ENCODE data around the gene SLC35F4.
"Not testable (repeated sequence)": the region's sequence is repeated elsewhere in the genome, so short reads cannot be mapped to it uniquely, and the experiment has no call there.

Gene SLC35F4

DNA sequence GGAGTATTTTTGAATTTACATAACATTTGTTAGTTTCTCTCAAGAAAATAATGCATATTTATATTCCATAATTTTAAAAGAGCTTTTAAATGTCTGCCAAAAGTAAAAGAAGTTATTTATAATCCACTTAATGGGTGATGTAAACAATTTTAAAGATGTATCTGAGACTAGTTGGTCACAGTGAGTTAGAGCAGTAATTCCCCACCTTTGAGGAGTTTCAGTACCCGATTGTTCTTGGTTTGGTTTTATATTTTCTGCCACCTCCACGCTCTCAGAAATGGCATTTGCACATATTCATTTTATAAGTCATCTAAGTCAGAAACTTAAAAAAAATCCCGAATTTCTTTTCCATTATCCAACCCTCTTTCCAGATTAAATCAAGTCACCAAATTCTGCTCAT lies 153.2 kb downstream of the SLC35F4 start:
- no peak for DNase-seq

DNA sequence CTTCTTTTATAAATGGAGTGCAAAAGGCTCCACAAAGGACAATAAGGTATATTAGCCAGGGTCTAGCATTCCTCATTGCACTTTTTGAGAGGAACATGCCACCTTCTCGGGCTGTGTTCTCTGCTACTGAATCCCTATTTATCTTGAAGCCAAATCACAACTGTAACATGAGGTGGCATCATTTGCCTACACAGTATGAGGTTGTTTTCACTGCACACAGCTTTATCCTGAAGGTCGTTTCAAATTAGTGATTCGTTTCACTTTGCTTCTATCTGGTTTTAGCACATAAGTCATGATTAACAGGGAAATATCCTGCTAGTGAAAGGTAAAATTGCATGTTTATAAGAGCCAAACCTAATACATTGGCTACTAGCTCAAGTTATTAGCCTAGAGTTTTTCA lies 153.8 kb downstream of the SLC35F4 start:
- DNase-seq: no peak

DNA sequence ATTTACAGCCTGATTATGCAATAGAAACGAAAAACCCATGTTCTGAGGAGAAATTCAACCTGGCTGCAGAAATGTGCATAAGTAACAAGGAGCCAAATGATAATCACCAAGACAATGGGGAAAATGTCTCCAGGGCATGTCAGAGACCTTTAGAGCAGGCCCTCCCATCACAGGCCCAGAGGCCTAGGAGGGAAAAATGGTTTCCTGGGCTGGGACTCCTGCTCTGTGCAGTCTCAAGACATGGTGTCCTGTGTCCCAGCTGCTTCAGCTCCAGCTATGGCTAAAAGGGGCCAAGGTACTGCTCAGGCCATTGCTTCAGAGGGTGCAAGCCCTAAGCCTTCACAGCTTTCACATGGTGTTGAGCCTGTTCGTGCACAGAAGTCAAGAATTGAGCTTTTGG lies 156.0 kb downstream of the SLC35F4 start:
- DNase-seq: no peak

DNA sequence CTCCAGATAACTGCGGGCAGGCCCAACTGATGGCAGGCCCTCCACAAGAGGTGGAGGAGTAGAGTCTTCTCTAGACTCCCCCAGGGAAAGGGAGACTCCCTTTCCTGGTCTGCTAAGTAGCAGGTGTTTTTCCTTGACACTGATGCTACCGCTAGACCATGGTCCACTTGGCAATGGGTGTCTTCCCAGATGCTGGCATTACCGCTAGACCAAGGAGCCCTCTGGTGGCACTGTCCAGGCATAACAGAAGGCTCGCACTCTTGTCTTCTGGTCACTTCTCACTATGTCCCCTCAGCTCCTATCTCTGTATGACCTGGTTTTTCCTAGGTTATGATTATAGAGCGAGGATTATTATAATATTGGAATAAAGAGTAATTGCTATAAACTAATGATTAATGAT lies 156.8 kb downstream of the SLC35F4 start:
- DNase-seq: not testable (repeated sequence)

DNA sequence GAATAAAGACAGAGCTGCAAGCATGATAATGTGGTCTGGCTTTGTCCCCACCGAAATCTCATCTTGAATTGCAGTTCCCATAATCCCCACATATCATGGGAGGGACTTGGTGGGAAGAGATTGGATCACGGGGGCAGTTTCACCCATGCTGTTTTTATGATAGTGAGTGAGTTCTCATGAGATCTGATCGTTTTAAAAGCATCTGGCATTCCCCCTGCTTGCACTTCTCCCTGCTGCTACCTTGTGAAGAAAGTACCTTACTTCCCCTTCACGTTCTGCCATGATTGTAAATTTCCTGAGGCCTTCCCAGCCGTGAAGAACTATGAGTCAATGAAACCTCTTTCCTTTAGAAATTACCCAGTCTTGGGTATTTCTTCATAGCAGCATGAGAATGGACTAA lies 158.7 kb downstream of the SLC35F4 start:
- no peak for DNase-seq

DNA sequence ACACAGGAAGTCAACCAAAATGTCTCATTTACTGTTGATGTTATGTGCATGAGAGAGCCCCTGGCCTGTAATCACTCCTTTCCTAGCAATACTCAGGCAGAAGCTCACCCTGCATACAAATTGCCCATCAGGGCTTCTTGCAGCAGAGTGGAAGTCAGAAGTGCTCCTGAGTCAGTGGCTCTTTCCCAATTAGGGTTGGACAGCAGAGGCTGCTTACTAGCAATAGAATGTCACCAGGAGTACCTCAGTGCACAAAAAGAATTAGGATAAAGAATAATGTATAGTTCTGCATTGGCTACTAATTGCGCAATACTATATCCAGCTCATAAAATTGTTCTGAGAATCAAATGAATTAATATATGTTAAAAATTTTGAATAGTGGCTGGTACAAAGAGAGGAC lies 161.1 kb downstream of the SLC35F4 start:
- no peak for DNase-seq

DNA sequence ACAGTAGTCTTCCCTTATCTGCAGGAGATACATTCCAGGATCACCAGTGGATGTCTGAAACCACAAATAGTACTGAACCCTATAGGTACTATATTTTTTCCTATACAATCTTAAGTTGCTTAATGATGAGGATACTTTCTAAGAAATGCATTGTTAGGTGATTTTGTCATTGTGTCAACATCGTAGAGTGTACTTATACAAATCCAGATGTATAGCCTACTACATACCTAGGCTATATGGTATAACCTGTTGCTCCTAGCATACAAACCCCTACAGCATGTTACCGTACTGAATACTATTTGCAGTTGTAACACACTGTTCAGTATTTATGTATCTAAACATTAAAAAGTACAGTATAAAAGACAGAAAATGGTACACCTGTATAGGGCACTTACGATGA lies 165.9 kb downstream of the SLC35F4 start:
- DNase-seq: no peak

DNA sequence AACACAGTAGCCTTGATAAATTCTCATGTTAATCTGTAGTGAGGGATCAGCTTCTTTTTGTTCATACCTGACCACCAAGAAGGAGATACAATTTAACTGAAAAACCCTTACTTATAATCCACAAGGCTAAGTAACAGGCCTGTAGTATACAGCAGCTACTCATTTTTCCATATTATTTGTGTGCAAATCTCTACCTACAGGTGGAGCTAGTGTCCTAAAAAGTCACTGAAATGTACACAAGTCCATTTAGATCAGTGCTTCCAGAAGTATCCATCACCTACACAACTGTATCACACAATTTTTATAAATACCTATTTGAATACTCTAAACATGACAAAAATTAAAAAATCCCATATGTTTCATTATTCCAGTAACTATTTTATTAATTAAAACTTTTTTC lies 173.2 kb downstream of the SLC35F4 start:
- DNase-seq: no peak

DNA sequence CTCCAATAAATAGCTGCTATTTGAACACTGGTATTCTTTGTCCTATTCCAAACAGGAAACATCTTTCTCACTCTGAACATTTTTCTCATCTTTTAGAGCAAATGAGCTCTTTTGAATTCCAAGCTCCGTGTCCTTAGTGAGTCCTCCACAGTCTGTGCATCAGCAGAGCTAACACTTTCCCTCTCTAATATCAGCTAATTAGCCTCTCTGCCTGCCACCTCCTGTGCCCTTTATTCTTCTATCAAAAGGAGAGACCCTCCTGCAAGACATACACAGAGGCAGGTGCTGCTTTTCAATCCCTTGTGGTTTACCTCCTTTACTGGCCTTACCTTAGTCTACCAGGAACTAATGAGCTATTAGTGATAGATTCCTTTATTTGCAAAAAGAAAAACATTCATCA lies 178.5 kb downstream of the SLC35F4 start:
- DNase-seq: no peak

DNA sequence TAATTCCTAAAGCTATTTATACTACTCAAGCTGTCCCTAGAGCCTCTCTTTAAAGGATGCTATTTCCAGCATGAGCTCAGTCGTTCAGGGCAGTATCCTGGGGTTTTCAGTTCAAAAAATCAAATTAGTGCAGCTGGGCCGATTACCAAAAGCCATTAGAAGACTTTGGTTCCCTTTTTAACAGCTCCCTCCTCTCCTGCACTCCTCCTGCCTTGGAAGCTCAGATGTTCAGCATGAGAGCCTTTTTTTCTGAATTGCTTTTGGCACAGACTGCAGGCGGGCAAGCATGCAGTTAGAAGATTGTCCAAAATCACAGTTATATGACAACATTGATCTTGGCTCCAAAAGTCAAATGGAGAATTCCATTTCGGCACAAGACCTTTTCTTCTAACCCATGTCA lies 179.6 kb downstream of the SLC35F4 start:
- no peak for DNase-seq

DNA sequence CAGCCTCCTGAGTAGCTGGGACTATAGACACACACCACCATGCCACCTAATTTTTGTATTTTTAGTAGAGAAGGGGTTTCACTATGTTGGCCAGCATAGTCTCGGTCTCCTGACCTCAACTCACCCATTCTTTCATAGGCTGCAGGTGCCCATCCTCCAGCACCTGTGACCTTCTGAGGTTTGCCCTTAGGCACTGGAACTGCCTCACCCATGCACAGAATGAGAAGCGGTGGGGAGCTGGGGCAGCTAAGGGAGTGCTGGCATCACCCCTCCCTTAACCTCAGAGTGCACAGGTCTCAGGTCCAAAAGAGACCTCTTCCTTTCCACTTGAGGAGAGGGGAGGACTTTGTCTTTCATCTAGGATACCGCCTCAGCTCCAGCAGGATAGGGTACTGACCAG lies 194.9 kb downstream of the SLC35F4 start:
- DNase-seq: no peak

DNA sequence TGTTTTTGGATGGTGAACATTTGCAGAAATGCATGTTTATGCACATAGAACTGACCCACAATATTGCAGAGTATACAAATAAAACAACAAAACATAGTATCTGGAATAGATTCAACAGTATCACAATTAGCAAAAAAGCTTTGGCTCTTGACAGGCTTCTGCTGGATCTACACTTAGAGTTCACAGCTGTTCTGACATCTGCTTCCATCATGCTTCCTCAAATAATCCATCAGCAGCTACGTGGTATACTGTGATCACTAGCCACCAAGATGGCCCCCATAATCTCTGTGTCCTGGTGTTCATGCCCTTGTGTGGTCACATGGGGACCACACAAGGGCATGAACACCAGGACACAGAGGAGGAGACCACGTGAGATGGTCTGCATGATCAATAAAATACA lies 205.7 kb downstream of the SLC35F4 start:
- DNase-seq: no peak

DNA sequence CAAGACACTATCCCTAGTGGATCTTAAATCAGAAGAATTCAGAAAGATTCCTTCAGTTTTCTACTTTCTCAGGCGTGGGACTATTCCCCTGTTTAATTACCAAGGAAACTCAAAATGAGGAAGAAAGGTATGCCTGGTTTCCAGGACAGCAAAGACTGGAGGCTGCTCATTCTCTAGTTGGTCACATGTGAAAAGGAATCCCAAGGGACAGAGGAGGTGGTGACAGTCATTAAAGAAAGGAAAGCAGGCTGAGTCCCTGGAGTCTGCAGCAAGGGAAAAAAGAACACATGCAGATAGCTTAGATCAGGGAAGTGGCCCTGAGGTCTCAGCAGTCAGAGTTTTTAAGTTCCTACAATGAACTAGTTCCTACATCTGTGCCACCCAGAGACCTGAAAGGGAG lies 206.8 kb downstream of the SLC35F4 start:
- DNase-seq: no peak

DNA sequence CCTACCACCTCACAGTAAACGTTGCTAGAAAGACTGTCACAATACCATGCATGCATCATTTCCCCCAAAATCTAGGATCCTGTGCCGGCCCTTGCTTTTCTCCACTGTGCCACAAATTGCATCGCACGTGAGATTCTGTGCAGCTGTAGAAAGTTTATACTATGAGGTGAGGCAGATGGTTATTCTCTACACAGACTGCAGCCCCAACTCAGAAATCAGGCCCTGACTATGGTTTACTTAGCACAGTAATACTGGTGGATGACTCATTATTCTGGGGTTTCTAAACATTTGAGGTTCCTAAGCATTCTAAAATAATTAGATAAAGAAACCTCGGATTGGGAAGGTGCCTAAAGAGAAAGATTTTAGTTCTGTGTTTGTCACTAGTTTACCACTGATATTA lies 208.4 kb downstream of the SLC35F4 start:
- DNase-seq: no peak

DNA sequence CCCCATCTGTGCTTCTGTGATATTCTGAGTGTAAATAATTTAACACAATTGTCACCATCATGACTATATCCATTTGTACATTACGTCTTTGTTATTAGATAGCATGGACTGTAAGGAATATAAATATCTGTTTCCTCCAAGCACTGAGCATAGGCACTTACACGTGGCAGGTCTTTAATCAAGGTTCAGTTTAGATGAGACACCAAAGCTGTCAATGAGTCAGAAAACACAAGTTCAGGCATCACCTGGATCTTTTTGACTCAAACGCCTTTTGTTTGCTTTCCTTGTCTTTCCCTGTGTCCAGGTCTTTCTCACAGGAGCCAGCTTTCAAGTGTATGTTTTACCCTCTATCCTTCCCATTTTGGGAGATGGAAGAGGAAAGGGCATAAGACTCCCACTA lies 209.0 kb downstream of the SLC35F4 start:
- DNase-seq: no peak

DNA sequence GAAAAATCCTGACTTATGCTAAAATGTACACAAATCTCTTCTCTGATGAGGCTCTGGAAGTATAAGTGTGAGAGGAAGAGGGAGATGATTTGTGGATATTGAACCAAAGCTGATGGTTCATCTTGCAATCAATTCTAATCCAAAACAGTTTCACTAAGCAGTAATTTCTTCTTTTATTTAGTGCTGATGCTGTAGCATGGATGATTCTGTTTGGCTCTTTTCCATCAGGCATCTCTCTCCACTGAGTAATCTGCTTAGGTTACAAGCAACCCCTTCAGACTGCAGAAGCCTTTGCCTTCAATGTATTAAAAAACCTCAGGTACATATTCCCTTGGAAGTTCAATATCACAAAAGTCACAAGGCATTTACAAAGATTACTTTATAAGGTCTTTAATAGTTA lies 213.1 kb downstream of the SLC35F4 start:
- no peak for DNase-seq

DNA sequence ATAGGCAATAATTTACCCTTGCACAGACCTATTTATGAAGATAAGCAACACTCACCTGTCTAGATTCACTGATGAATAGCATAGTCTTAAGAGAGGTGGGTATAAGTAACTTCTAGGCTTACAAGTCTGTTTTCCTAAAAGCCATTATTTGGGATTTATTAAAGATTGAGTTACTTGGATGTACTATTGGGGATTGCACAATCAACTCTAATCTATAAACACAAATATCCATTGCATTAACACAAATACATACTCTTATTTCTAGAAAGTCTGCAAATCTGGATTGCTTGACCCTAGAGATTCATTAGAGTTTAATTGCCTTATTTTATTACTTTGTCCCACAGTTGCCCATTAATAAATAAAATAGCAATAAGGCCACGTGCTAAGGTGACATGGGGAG lies 224.1 kb downstream of the SLC35F4 start:
- DNase-seq: no peak

DNA sequence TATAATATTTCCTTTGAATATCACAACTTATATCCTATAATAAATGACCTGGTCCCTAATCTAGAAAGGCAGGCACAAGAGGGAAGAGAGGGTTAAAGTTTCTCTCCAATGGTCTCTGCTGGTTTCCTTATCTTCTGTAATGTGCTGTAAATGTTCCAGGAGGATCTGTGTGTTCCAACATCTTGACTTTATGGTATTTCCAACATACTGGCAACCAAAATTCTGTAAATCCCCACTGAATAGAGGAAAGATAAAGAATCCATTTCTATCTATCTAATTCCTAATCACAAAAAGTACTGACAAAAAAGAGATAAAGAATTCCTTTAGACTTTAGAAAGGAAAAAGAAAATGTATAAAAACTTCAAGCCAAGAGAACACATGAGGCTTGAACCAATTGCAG lies 225.9 kb downstream of the SLC35F4 start:
- DNase-seq: no peak

DNA sequence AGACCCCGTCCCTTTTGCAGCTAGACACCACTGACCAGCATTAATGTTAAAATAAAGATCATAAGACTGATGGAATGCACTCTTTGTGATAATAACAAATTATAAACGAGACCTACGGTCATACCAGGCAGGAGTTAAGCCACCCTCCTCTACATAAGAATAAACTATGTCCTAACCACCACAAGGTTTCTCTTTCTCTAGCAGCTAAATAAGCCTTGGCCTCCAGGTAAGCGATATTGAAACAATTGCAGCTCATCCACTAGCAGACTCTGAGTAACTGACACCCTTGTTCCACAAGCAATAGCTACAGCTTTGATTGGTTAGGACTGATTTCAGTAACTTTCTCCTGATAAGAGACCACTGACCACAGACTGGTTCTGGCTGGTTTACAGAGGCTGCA lies 228.0 kb downstream of the SLC35F4 start:
- DNase-seq: no peak

DNA sequence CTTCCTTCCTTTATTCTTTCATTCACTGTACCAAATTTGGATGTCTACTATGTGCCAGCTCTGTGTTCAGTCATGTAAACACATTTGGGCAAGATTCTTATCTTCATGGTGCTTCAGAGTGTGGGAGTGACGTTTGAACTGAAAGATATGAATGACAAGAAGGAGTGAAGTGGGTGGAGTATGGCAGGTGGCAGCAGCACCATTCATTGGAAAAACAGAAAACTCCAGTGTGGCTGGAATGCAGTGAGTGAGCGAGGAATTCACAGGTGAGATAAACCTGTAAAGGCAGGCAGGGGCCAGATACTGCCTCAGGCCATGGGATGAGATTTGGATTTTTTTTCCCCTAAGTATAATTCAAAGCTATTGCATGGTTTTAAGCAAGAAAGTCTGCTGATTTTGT lies 231.6 kb downstream of the SLC35F4 start:
- no peak for DNase-seq

DNA sequence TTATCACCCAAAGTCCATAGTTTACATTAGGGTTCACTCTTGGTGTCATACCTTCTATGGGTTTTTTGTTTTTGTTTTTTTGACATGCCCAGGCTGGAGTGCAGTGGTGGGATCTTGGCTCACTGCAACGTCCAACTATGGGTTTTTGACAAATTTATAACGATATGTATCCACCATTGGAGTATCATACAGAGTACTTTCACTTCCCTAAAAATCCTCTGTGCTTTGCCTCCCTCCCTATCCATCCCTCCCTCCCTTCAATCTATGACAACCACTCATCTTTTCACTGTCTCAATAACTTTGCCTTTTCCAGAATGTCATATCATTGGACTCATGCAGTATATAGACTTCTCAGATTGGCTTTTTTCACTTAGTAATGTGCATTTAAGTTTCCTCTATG lies 233.2 kb downstream of the SLC35F4 start:
- DNase-seq: no peak

DNA sequence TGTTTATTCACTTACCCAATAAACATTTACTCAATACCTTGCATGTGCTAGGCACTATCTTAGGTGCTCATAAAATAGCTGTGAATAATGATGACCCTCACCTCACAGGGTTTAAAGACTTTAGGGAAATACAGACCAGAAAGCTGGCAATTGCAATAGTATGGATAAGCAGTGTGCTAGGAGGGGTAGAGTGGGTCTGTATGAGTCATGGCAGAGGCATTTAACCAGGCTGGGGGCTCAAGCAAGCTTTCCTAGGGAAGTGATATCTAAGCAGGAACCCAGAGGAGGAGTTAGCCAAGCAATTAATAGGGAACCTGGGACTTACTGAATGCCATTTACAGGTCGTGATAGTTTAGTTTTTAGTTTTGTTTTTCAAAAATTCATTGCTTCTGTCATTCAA lies 248.4 kb downstream of the SLC35F4 start:
- no peak for DNase-seq

DNA sequence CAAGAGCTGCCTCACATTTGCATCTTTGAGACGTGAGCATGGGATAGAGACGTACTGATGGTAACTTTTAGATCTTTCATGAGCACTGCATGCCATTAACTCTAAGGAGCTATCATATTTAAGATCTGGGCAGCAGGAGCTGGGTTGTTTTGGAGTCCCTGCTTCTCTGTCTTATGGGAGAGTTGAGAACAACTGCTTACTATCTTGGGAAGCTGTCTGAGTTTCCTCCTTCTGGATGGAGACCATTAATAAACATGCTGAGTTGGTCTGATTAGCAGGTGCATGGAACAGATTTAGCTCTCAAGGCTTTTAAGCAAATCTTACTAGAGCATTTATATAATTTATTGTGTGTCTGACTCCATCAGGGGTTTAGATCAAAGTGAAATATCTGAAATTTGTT lies 252.9 kb downstream of the SLC35F4 start:
- DNase-seq: no peak

DNA sequence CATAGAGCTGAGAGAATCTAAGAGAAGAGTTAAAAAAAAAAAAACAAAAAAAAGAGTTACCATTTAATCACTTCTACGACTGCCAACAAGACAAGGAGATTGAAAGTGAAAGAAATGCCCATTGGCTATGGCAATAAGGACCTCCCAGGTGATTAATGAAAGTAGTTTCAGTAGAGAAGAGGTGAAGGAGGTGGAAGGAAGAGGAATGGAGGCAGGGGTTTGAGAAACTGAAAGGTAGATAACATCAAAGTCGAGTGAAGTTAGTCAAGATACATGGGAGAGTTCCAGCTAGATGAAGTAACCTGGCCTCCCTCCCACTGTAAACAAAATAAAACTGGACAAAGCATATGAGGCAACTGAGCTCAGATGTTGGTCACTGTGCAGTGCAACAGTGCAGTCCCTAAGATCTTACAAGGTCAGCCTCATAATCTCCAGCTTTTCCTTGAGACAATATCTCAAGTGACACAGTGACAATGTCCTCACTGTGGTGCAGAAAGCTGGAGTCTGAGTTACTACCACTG lies 254.3 kb downstream of the SLC35F4 start:
- no peak for DNase-seq

DNA sequence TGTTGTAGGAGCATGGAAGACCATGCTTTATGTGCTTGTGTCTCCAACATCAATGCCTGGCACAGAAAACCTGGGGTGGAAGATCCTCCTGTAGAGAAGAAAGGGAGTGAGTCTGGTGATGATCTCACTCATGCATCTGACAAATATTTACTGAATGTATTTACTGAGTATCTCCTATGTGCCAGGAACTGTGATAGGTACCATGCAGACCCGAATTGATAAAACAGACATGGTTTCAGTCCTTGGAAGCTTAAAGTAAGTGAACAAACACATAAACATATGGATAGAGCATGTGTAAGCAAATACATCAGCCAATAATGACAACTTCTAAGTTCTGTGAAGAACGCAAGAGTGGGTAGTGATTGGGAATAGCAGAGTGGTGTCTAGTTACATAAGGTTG lies 255.3 kb downstream of the SLC35F4 start:
- no peak for DNase-seq
